ENCODE measurements around the gene HOXC9. TPM values are rescaled to one million over a fixed set of nuclear protein-coding genes. Genes with fewer than 3 reads are reported as not detected.
A peak's percentile ranks its signal among the peaks of the same experiment; 100 is the strongest.

HOXC9 gene
- total RNA-seq, 4 donors from 2014 or later: 4.4 to 10.5 (median 7.9) TPM

- WGBS, 2 donors: 16 to 24% methylated on average over 17 of the region's 17 CpGs
- Histone ChIP-seq H3K4me3 (peak overlapping the region in 2 of 4 donors; percentile 32 to 38), H3K9me3 (no peaks in the 10 kb centered on the region), H3K4me1 (peaks cover 0 to 99% (median 43%) of the 10 kb centered on the region in 4 donors), H3K27ac (peak overlapping the region; percentile 46 to 99 (median 96)), H3K36me3 (no peaks in the 10 kb centered on the region), H3K27me3 (peaks cover 0 to 26% of the 10 kb centered on the region in 2 donors)
- DNase-seq (ENCODE audit: low spot score in 2 of 2): no peak
- TF ChIP-seq, protein P1, sequence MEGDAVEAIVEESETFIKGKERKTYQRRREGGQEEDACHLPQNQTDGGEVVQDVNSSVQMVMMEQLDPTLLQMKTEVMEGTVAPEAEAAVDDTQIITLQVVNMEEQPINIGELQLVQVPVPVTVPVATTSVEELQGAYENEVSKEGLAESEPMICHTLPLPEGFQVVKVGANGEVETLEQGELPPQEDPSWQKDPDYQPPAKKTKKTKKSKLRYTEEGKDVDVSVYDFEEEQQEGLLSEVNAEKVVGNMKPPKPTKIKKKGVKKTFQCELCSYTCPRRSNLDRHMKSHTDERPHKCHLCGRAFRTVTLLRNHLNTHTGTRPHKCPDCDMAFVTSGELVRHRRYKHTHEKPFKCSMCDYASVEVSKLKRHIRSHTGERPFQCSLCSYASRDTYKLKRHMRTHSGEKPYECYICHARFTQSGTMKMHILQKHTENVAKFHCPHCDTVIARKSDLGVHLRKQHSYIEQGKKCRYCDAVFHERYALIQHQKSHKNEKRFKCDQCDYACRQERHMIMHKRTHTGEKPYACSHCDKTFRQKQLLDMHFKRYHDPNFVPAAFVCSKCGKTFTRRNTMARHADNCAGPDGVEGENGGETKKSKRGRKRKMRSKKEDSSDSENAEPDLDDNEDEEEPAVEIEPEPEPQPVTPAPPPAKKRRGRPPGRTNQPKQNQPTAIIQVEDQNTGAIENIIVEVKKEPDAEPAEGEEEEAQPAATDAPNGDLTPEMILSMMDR (IDR thresholded peaks at IDR 0.05): no peak
- peak in 1 of 2 donors; percentile 18 for TF ChIP-seq EP300 (IDR thresholded peaks at IDR 0.05)
These were observed 24.2 kb downstream of the HOXC9 start for GRCh38 chr12:54024127-54024526.

- peak overlapping the region in 2 of 4 donors; percentile 32 to 38 for H3K4me3 ChIP-seq
- peaks cover 0 to 31% of the 10 kb centered on the region in 2 donors for H3K27me3 ChIP-seq
- no peak for DNase-seq (ENCODE audit: low spot score in 2 of 2)
- peak overlapping the region; percentile 46 to 99 (median 96) for H3K27ac ChIP-seq
- WGBS, 2 donors: 27 to 32% methylated on average over 5 of the region's 5 CpGs
- peaks cover 0 to under 1% (median 0%) of the 10 kb centered on the region in 3 donors for H3K36me3 ChIP-seq
- H3K9me3 ChIP-seq: no peaks in the 10 kb centered on the region
- TF ChIP-seq EP300 (IDR thresholded peaks at IDR 0.05) (no peak), POLR2A (IDR thresholded peaks at IDR 0.05) (no peak)
- TF ChIP-seq, protein P1 (IDR thresholded peaks at IDR 0.05): no peak
- peaks cover 0 to 100% (median 43%) of the 10 kb centered on the region in 4 donors for H3K4me1 ChIP-seq
These were observed 24.8 kb downstream of the HOXC9 start for GRCh38 chr12:54024581-54025305.

DNA sequence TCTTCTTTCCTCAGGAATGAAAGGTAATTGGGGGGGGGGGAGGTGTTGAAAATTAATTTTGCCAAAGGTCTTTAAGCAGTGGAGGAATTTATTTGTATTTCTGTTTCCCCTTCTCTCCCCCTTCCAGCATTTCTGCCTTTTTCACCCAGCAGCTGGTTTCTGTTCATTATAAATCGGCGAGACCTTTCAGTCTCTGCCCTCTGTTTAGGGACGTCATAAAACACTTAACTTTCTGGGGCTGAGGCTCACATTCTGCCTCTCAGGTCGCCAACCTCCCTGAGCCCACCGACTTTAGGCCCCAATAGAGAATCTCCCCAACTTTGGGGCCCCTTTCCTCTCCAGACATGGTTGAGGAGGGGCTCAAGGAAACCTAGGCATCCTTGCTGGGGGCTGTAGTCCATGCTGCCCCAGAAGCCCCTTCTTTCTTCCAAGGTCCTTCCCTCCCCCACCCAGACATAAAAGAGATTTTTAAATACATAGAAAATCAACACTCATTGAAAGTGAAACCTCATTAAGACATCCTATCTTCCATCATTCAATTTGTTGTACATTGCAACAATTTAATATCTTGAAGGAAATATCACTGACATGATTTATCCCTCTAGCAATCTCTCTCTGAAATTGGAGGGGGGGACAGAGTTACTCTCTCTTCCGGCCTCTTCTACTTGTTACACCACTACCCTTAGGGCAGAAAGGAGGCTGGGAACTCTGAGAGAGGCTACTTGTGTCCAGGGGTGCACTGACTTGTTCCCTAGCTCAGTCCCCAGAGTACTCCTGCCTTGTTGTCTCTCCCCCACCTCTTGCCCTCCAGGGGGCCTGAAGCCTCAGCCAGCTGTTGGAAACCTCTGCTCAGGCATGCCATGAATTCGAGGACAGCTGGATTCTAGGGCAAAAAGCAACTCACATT, 25.8 kb downstream of the HOXC9 start:
- Histone ChIP-seq H3K36me3 (peaks cover 0 to 7% (median 0%) of the 10 kb centered on the region in 3 donors), H3K4me1 (peaks cover 0 to 100% (median 39%) of the 10 kb centered on the region in 4 donors), H3K27ac (peak overlapping the region; percentile 59 to 99 (median 84)), H3K9me3 (no peaks in the 10 kb centered on the region), H3K27me3 (peaks cover 0 to 41% of the 10 kb centered on the region in 2 donors), H3K4me3 (peak overlapping the region in 2 of 4 donors; percentile 13 to 29)
- 20% methylated on average over 7 of the region's 7 CpGs for WGBS, 2 donors
- TF ChIP-seq EP300 (IDR thresholded peaks at IDR 0.05) (no peak), POLR2A (IDR thresholded peaks at IDR 0.05) (no peak)
- TF ChIP-seq, protein P1 (IDR thresholded peaks at IDR 0.05): no peak
- DNase-seq (ENCODE audit: low spot score in 2 of 2): no peak

DNA sequence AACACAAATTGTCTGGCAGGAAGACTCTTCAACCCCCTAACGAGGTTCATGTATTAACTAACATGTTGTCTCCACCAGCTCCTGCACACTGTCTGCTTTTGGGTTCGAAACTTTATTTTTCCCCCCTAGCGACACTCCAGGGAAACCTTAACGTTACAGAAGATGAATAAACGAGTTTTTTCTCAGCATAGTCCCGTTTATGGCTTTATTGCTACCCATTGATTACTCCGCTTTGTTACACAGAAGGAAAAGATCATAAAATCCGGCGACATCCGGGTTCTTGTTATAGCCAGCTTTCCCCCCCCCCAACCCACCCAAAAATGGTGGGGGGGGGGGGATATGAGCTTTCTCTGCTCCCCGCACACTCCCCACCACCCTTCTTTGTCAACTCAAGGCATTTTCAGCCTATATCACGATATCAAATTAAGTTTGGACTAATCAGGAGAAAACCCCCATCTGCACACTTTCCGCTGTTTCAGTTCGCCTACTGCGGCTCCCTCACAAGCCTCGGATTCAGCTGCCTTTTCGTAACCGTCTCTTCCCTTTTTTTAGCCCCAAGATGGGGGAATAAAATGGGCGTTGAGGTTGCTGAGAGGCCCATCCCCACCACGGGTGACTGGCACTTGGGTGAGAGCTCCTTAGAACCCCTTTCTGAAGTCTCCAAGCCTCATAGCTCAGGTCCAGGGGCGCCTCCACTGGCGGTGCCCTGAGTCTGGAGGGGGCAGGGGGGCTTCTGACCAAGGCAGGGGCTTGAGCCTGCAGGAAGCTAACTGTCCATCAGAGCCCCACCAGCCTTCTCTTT, 26.9 kb downstream of the HOXC9 start:
- peaks cover 0 to 45% of the 10 kb centered on the region in 2 donors for H3K27me3 ChIP-seq
- H3K4me3 ChIP-seq: peak overlapping the region in 1 of 4 donors; percentile 10

More for the DNA sequence above, 26.9 kb downstream of the HOXC9 start:
- Histone ChIP-seq H3K27ac (peak overlapping the region; percentile 59 to 99 (median 84)), H3K36me3 (peaks cover 0 to 7% (median 0%) of the 10 kb centered on the region in 3 donors), H3K9me3 (no peaks in the 10 kb centered on the region), H3K4me1 (peaks cover 0 to 100% (median 35%) of the 10 kb centered on the region in 4 donors)
- no peak for DNase-seq (ENCODE audit: low spot score in 2 of 2)
- WGBS, 2 donors: 28 to 34% methylated on average over 22 of the region's 22 CpGs
- TF ChIP-seq EP300 (IDR thresholded peaks at IDR 0.05) (no peak), POLR2A (IDR thresholded peaks at IDR 0.05) (no peak)
- TF ChIP-seq, protein P1 (IDR thresholded peaks at IDR 0.05): no peak
